AG04450 (cell line): ENCODE measurements around the gene CFAP97D2. TPM values are rescaled to one million over a fixed set of nuclear protein-coding genes. Genes with fewer than 3 reads are reported as not detected.
A peak's percentile ranks its signal among the peaks of the same experiment; 100 is the strongest.

ENCODE experiments used
- CTCF ChIA-PET: fragments of 300-600, 350-600 bp; formaldehyde crosslinking; extraction: SDS; loops from one replicate; lab custom pipeline; 2022; ENCODE audit warnings: antibody characterized with exemption, inconsistent platforms; lab: Charles Lee
- POLR2A ChIA-PET: fragments of 350-600 bp; formaldehyde crosslinking; extraction: SDS; loops from one replicate; lab custom pipeline; 2021; ENCODE audit warnings: antibody characterized with exemption, inconsistent platforms; lab: Yijun Ruan, JAX
- DNase-seq: peaks from one replicate; pipeline ENCODE4 v3.0.0-alpha.2; 2011; ENCODE audit warnings: low read depth, low spot score
- H3K27ac ChIP-seq: one replicate; pipeline ENCODE4 v1.5.1; 2012; ENCODE audit warnings: low read depth, low read length, control low read depth
- H3K27me3 ChIP-seq: one replicate; pipeline ENCODE4 v1.6.0; 2012; ENCODE audit warnings: low read length; ENCODE audit not compliant: control insufficient read depth, insufficient read depth
- H3K4me3 ChIP-seq: 2 replicates; pipeline ENCODE4 v1.5.1; 2011; ENCODE audit warnings: mild to moderate bottlenecking, low read depth, low read length, control low read depth
- H3K9me3 ChIP-seq: 2 replicates; pipeline ENCODE4 v1.5.1; 2012; ENCODE audit warnings: low read length; ENCODE audit not compliant: control insufficient read depth, insufficient read depth
- polyA minus RNA-seq: library from RNA; depleted of rRNA, polyadenylated mRNA; stranded (reverse); fragments of >200 nt; gene quantifications from 2 replicates; pipeline ENCODE4 v1.2.3, GENCODE V29; 2011; rRNA and poly(A)+ RNA removed
- polyA plus RNA-seq: library from polyadenylated mRNA; depleted of rRNA; stranded (reverse); fragments of >200 nt; gene quantifications from 2 replicates; pipeline ENCODE4 v1.2.3, GENCODE V29; 2011; rRNA removed
- TF ChIP-seq, protein P1 (sequence below): IDR thresholded peaks from 2 replicates; pipeline ENCODE4 v1.5.1; 2011; ENCODE audit warnings: low read depth, low read length, control low read depth, inconsistent platforms

CFAP97D2 gene
- polyA plus RNA-seq, result not detected in 2 replicates
- not detected in 2 replicates for polyA minus RNA-seq

DNA sequence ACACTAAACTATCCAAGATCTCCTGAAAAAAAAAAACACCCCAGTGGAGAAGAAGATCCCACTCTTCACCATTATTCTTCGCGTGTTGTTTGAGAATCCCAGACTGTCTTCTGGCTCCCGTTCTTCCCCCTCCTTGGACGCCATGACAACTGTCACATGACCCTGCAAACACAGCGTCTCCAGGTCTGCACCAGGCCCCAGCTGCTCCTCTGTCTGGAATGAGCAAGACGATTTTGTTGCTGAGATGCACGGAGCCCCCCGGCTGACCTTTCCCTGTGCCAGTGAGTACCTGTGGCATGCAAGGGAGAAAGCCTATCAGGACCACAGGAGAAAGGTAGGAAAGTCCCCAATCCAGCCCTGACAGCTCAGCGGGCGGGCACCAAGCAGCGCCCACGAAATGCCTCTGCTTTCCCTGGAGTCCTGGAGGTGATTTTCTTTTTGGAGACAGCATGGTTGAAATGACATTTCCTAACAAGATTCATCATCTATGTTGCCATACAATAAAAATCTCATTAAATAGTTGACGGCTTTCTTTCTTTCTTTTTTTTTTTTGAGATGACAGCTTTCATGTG, at the start of gene CFAP97D2:
Gene CFAP97D2, plus strand, starts transcription at position 171 of the 572 bp plus-strand sequence. Its CDS starts 74 bp downstream, at position 245.
- Histone ChIP-seq H3K27ac (no peak within 1 kb of the TSS), H3K4me3 (no peak within 1 kb of the TSS), H3K9me3 (no peaks in the 10 kb centered on the region), H3K27me3 (peaks cover 33% of the 10 kb centered on the region)
- DNase-seq, result no peak
- TF ChIP-seq, protein P1, sequence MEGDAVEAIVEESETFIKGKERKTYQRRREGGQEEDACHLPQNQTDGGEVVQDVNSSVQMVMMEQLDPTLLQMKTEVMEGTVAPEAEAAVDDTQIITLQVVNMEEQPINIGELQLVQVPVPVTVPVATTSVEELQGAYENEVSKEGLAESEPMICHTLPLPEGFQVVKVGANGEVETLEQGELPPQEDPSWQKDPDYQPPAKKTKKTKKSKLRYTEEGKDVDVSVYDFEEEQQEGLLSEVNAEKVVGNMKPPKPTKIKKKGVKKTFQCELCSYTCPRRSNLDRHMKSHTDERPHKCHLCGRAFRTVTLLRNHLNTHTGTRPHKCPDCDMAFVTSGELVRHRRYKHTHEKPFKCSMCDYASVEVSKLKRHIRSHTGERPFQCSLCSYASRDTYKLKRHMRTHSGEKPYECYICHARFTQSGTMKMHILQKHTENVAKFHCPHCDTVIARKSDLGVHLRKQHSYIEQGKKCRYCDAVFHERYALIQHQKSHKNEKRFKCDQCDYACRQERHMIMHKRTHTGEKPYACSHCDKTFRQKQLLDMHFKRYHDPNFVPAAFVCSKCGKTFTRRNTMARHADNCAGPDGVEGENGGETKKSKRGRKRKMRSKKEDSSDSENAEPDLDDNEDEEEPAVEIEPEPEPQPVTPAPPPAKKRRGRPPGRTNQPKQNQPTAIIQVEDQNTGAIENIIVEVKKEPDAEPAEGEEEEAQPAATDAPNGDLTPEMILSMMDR, result no peak
- POLR2A ChIA-PET, result no interaction called here
- CTCF ChIA-PET, result interaction anchor here (0.6 kb wide), 1 partner anchor 209 kb away, joined by 3 read pairs; no protein-coding TSS in a partner anchor

DNA sequence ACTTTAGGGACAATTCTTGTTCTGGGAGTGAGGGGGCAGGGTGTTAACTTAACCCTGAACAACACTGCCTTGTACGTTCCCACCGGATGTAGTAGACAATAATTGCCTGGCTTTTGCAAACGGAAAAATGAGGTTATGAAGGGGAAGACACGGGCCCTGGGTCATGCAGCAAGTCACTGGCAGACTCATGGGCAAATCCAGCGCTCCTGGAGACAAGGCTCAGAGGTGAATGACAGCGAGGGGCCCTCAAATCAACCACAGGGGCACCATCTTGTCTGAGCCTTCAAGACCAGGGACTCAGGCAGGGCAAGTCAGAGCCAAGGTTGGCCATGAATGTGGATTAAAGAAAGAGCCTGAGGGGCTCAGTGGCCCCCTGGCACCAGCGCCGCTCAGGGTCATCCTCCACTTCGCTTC, 49.4 kb upstream of the CFAP97D2 start:
- POLR2A ChIA-PET, result interaction anchor here (2.7 kb wide), 1 partner anchor 11 kb away, joined by 11 read pairs; no protein-coding TSS in a partner anchor

DNA sequence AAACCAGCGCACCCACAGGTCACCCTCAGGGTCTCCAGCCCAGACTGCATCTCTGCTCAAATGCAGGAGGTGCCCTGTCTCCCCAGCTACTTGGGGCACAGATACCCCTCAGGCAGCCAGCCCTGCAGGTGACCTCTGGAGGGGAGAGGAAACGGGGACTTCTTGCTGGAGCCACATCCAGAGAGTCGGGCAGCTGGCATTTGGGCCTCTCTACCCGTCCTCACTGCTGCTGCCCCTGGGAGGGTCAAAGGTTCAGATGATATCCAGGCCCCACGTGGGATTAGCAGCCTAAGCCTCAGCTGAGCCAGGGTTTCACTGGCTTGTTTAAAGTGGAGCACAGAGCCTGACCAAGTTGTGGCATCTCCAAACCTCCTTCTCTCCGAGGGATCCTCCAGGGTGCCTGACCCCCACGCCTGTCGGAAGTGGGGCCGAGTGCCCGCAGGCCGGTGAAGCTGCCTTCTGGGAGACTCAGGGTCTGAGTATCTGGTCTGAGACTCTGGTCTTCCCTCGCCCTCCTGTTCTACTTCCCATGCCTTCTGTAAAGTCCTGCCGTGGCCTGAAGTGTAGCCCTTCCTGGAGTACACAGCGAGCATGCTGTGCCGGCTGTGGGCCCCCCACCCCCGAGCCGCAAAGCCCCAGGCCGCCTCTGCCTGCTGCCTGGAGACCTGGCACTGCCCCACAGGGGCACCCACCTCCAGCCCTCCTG, 48.8 kb upstream of the CFAP97D2 start:
- no peak for DNase-seq
- H3K4me3 ChIP-seq, result peak overlapping the region; percentile 93
- CTCF ChIA-PET, result no interaction called here
- TF ChIP-seq, protein P1, result no peak
- H3K27me3 ChIP-seq, result no peaks in the 10 kb centered on the region
- peak overlapping the region; percentile 96 for H3K27ac ChIP-seq
- H3K9me3 ChIP-seq, result peaks cover 5% of the 10 kb centered on the region; the same call in 1 of the 2 replicates
- POLR2A ChIA-PET, result interaction anchor here (1.2 to 2.7 kb wide), 3 partner anchors 12 to 65 kb away, joined by 3 to 13 read pairs (median 11); no protein-coding TSS in a partner anchor

More for the DNA sequence above, 49.4 kb upstream of the CFAP97D2 start:
- H3K4me3 ChIP-seq, result peak overlapping the region; percentile 93
- H3K27me3 ChIP-seq, result no peaks in the 10 kb centered on the region
- CTCF ChIA-PET, result no interaction called here
- DNase-seq, result no peak
- peaks cover 7% of the 10 kb centered on the region; the same call in 1 of the 2 replicates for H3K9me3 ChIP-seq
- TF ChIP-seq, protein P1, result no peak
- H3K27ac ChIP-seq, result peak overlapping the region; percentile 96

DNA sequence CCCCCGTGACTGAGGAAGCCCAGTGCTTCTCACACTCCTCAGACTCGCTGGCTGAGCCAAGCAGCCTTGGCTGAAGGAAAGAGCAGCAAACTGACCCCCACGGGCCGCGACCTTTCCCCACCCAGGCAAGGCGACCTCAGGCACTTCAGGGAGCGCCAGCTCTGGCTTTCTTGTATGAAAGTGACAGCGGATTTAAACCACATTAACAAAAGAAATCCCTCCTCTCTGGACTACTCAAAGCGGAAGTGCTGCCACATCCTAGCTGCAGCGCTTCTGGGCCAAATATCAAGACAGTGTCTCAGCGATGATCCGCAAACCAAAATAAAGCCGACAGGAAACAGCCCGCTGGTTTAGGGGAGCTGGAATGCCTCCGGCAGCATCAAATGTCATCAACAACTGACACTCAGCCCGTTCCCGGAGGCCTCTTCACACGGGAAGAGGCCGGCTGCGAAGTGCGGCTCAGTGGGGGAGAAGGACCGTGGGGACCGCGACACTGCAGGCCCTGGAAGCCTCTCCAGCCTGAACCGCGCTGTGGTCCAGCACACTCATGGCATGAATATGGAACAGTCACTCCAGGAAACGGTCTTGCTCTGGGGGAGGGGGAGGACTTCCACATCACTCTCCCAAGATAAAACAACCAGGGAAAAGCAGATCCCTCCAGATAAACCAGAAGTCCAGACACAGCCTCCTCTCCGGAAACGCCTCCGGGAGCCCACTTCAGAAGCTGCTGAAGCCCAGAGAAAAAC, 48.0 kb upstream of the CFAP97D2 start:
- peak overlapping the region; percentile 96 for H3K27ac ChIP-seq
- H3K4me3 ChIP-seq, result peak overlapping the region; percentile 93
- H3K9me3 ChIP-seq, result no peaks in the 10 kb centered on the region
- POLR2A ChIA-PET, result interaction anchor here (0.8 to 2.7 kb wide), 4 partner anchors 13 to 353 kb away, joined by 3 to 13 read pairs (median 7); no protein-coding TSS in a partner anchor
- H3K27me3 ChIP-seq, result no peaks in the 10 kb centered on the region
- TF ChIP-seq, protein P1, result no peak
- CTCF ChIA-PET, result no interaction called here
- DNase-seq, result peak; percentile 59
